ENCODE measurements around the gene CAND2.

GRCh38 chr3:12829404-12829803, 32.9 kb downstream of the CAND2 start:
- TF ChIP-seq, protein P1, sequence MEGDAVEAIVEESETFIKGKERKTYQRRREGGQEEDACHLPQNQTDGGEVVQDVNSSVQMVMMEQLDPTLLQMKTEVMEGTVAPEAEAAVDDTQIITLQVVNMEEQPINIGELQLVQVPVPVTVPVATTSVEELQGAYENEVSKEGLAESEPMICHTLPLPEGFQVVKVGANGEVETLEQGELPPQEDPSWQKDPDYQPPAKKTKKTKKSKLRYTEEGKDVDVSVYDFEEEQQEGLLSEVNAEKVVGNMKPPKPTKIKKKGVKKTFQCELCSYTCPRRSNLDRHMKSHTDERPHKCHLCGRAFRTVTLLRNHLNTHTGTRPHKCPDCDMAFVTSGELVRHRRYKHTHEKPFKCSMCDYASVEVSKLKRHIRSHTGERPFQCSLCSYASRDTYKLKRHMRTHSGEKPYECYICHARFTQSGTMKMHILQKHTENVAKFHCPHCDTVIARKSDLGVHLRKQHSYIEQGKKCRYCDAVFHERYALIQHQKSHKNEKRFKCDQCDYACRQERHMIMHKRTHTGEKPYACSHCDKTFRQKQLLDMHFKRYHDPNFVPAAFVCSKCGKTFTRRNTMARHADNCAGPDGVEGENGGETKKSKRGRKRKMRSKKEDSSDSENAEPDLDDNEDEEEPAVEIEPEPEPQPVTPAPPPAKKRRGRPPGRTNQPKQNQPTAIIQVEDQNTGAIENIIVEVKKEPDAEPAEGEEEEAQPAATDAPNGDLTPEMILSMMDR (IDR thresholded peaks at IDR 0.05) = no peak
- no peak for TF ChIP-seq POLR2A (IDR thresholded peaks at IDR 0.05)

All from testis (tissue), 2 donors.